Type B pancreatic cell (in vitro differentiated cells): Measurements from ENCODE around the gene LRMDA. TPM values are rescaled to one million over a fixed set of nuclear protein-coding genes. Genes with fewer than 3 reads are reported as not detected.

Source experiments
- DNase-seq: peaks from one replicate; pipeline ENCODE4 v3.0.0; 2021; ENCODE audit warnings: mixed read lengths; ENCODE audit not compliant: unreplicated experiment; ENCODE audit errors: extremely low spot score
- H3K27ac Mint-ChIP-seq: 2 replicates; pipeline ENCODE4 v1.8.0; 2021; ENCODE audit warnings: mild to moderate bottlenecking, mixed read lengths
- H3K27me3 Mint-ChIP-seq: 2 replicates; pipeline ENCODE4 v1.8.0; 2021; ENCODE audit warnings: mixed read lengths
- H3K36me3 Mint-ChIP-seq: 2 replicates; pipeline ENCODE4 v1.8.0; 2021; ENCODE audit warnings: mixed read lengths
- H3K4me1 Mint-ChIP-seq: one replicate; pipeline ENCODE4 v1.8.0; 2021; ENCODE audit warnings: mixed read lengths; ENCODE audit not compliant: unreplicated experiment
- H3K4me3 Mint-ChIP-seq: 2 replicates; pipeline ENCODE4 v1.8.0; 2021; ENCODE audit warnings: mild to moderate bottlenecking, mixed read lengths
- H3K9me3 Mint-ChIP-seq: 2 replicates; pipeline ENCODE4 v1.8.0; 2021; ENCODE audit warnings: mixed read lengths
- CTCF ChIP-seq: fragments of 200-600 bp; sonication (generic); conservative IDR thresholded peaks from 2 replicates; pipeline ENCODE4 v1.5.0; 2021; ENCODE audit warnings: antibody characterized with exemption, mild to moderate bottlenecking
- total RNA-seq: library from RNA; stranded (reverse); gene quantifications from 2 replicates; pipeline ENCODE4 v1.2.1, GENCODE V29; 2021; ENCODE audit warnings: low replicate concordance

Gene LRMDA
- total RNA-seq, 1 donor from 2014 or later, result 2.0 TPM

- Mint-ChIP-seq H3K27me3 (peaks cover 12% of the 10 kb centered on the region), H3K36me3 (no peaks in the 10 kb centered on the region), H3K4me1 (peaks cover 24% of the 10 kb centered on the region), H3K27ac (no peak overlapping the region), H3K9me3 (peaks cover 9% of the 10 kb centered on the region), H3K4me3 (no peak overlapping the region)
- no peak for DNase-seq
- TF ChIP-seq CTCF, result no peak
Observed at GRCh38 chr10:76436401-76436811, 1005.0 kb downstream of the LRMDA start.

GRCh38 chr10:76436981-76437380 is 1005.6 kb downstream of the LRMDA start:
- Mint-ChIP-seq H3K4me1 (peaks cover 18% of the 10 kb centered on the region), H3K36me3 (no peaks in the 10 kb centered on the region), H3K4me3 (no peak overlapping the region), H3K27ac (no peak overlapping the region), H3K9me3 (peaks cover 9% of the 10 kb centered on the region), H3K27me3 (peaks cover 12% of the 10 kb centered on the region)
- no peak for TF ChIP-seq CTCF
- no peak for DNase-seq

- no peak for TF ChIP-seq CTCF
- H3K27ac Mint-ChIP-seq, result no peak overlapping the region
- no peak overlapping the region for H3K4me3 Mint-ChIP-seq
Observed at GRCh38 chr10:76440426-76440825, 1009.0 kb downstream of the LRMDA start.

GRCh38 chr10:76442113-76442512 is 1010.7 kb downstream of the LRMDA start:
- Mint-ChIP-seq H3K4me3 (no peak overlapping the region), H3K9me3 (peaks cover 14% of the 10 kb centered on the region), H3K27me3 (peaks cover 10% of the 10 kb centered on the region), H3K27ac (no peak overlapping the region), H3K36me3 (no peaks in the 10 kb centered on the region), H3K4me1 (peaks cover 17% of the 10 kb centered on the region)
- DNase-seq, result no peak
- TF ChIP-seq CTCF, result no peak

More at GRCh38 chr10:76440426-76440825, 1009.0 kb downstream of the LRMDA start:
- Mint-ChIP-seq H3K4me1 (peaks cover 15% of the 10 kb centered on the region), H3K27me3 (peaks cover 16% of the 10 kb centered on the region), H3K36me3 (no peaks in the 10 kb centered on the region), H3K9me3 (peaks cover 14% of the 10 kb centered on the region)
- DNase-seq, result no peak

GRCh38 chr10:76444034-76444800 is 1012.8 kb downstream of the LRMDA start:
- peaks cover 12% of the 10 kb centered on the region for H3K4me1 Mint-ChIP-seq
- H3K27me3 Mint-ChIP-seq, result peaks cover 4% of the 10 kb centered on the region
- TF ChIP-seq CTCF, result no peak
- H3K36me3 Mint-ChIP-seq, result no peaks in the 10 kb centered on the region
- no peak overlapping the region for H3K27ac Mint-ChIP-seq
- H3K9me3 Mint-ChIP-seq, result peaks cover 14% of the 10 kb centered on the region
- DNase-seq, result no peak
- H3K4me3 Mint-ChIP-seq, result no peak overlapping the region
